PFSK-1 (cell line): ENCODE measurements around the gene OSBPL6.

Source experiments
- FOXP2 ChIP-seq: optimal IDR thresholded peaks from 2 replicates; pipeline ENCODE3; 2011; ENCODE audit warnings: borderline replicate concordance, control low read depth, inconsistent platforms; ENCODE audit not compliant: insufficient read depth; ENCODE audit errors: extremely low read length, extremely low read depth
- POLR2AphosphoS5 ChIP-seq: IDR thresholded peaks from 2 replicates; pipeline ENCODE4 v1.6.1; 2012; ENCODE audit warnings: low read depth, mild to moderate bottlenecking, control low read depth, low read length, moderate library complexity
- SIN3A ChIP-seq: IDR thresholded peaks from 2 replicates; pipeline ENCODE4 v1.6.1; 2012; ENCODE audit warnings: mild to moderate bottlenecking, low read length, moderate library complexity, borderline replicate concordance; ENCODE audit not compliant: insufficient read depth
- TAF1 ChIP-seq: IDR thresholded peaks from 2 replicates; pipeline ENCODE4 v1.6.1; 2012; ENCODE audit warnings: low read length, control low read depth, borderline replicate concordance; ENCODE audit not compliant: insufficient read depth
- TF ChIP-seq, protein P1 (sequence below), 2 experiments: IDR thresholded peaks; 2 replicates each; pipeline versions ENCODE4 v1.6.1 to v1.8.0; 2011 to 2012; ENCODE audit warnings: low read depth in 2 of 2, low read length in 2 of 2, control low read depth in 1 of 2, inconsistent platforms in 1 of 2, mild to moderate bottlenecking in 1 of 2, moderate library complexity in 1 of 2; ENCODE audit not compliant: insufficient read depth in 1 of 2

GRCh38 chr2:178280244-178280852 is 86.0 kb downstream of the OSBPL6 start:
- TF ChIP-seq SIN3A (no peak), POLR2AphosphoS5 (no peak), TAF1 (no peak), FOXP2 (no peak)
- TF ChIP-seq, protein P1, sequence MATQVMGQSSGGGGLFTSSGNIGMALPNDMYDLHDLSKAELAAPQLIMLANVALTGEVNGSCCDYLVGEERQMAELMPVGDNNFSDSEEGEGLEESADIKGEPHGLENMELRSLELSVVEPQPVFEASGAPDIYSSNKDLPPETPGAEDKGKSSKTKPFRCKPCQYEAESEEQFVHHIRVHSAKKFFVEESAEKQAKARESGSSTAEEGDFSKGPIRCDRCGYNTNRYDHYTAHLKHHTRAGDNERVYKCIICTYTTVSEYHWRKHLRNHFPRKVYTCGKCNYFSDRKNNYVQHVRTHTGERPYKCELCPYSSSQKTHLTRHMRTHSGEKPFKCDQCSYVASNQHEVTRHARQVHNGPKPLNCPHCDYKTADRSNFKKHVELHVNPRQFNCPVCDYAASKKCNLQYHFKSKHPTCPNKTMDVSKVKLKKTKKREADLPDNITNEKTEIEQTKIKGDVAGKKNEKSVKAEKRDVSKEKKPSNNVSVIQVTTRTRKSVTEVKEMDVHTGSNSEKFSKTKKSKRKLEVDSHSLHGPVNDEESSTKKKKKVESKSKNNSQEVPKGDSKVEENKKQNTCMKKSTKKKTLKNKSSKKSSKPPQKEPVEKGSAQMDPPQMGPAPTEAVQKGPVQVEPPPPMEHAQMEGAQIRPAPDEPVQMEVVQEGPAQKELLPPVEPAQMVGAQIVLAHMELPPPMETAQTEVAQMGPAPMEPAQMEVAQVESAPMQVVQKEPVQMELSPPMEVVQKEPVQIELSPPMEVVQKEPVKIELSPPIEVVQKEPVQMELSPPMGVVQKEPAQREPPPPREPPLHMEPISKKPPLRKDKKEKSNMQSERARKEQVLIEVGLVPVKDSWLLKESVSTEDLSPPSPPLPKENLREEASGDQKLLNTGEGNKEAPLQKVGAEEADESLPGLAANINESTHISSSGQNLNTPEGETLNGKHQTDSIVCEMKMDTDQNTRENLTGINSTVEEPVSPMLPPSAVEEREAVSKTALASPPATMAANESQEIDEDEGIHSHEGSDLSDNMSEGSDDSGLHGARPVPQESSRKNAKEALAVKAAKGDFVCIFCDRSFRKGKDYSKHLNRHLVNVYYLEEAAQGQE (IDR thresholded peaks at IDR 0.05; ENCODE audit: insufficient read depth in 1 of 2, low read depth in 2 of 2, low read length in 2 of 2): no peak
